Measurements from ENCODE around the gene STRA8.

The STRA8 gene, protein sequence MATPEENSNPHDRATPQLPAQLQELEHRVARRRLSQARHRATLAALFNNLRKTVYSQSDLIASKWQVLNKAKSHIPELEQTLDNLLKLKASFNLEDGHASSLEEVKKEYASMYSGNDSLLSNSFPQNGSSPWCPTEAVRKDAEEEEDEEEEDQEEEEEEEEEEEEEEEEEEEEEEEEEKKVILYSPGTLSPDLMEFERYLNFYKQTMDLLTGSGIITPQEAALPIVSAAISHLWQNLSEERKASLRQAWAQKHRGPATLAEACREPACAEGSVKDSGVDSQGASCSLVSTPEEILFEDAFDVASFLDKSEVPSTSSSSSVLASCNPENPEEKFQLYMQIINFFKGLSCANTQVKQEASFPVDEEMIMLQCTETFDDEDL

DNA sequence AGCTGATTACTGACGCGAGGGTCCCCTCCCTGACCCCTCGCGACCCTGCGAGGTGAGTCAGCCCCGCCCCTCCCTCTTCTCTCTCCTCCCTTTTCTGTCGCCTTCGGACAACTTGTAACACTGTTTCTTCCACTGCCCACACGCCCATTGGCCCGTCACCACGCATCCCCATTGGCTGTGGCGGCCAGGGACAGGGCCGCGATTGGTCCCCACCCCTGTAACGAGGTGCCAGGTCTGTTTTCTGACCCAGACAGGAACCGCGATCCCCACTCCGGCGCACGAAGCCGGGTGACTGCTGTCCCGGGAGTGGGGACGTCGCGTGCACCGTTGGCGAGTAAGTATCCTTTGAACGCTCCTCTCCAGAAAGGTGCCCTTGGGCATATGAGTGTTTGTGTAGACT is at the start of gene STRA8:
TSS of gene STRA8 (plus strand) at position 269 of the 400 bp plus-strand sequence. CDS start 6,687 bp downstream, outside the sequence.
- no peak for FAIRE-seq

GRCh38 chr7:135184254-135184841 is 49.3 kb upstream of the STRA8 start:
- FAIRE-seq: no peak

- no peak for FAIRE-seq
These were observed 48.0 kb upstream of the STRA8 start for GRCh38 chr7:135185471-135186260.

DNA sequence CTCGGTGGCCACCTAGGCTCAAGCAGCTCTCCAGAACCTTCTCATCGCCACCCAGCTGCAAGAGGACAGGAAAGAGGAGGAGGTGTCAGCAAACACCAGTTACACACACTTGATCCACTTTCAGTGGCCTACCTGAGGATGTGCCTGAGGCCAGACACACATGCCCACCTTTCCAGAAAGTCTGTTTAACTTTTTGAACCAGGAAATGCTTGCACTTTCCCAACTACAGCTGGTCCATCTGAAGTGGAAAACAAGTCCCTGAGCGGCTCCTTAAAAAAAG is 47.4 kb upstream of the STRA8 start:
- no peak for FAIRE-seq

DNA sequence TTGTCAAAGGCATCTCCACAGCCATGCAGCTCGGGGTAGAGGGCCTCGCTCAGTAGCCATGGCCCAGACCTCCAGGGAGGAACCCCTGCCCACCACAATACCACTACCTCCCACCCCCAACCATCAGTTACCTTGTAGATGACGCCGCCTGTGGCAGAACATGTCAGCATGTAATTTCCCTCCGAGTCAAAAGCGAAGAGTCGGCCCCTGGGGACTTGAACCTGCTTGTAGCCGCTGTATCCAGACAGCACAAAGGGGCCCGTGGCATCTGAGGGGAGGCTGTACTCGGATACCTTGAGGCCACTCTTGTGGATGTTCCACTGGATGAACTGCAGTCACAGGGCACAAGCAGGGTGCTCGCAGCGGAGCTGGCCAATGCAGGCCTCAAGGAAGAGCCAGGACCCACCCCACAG is 46.8 kb upstream of the STRA8 start:
- FAIRE-seq: no peak

DNA sequence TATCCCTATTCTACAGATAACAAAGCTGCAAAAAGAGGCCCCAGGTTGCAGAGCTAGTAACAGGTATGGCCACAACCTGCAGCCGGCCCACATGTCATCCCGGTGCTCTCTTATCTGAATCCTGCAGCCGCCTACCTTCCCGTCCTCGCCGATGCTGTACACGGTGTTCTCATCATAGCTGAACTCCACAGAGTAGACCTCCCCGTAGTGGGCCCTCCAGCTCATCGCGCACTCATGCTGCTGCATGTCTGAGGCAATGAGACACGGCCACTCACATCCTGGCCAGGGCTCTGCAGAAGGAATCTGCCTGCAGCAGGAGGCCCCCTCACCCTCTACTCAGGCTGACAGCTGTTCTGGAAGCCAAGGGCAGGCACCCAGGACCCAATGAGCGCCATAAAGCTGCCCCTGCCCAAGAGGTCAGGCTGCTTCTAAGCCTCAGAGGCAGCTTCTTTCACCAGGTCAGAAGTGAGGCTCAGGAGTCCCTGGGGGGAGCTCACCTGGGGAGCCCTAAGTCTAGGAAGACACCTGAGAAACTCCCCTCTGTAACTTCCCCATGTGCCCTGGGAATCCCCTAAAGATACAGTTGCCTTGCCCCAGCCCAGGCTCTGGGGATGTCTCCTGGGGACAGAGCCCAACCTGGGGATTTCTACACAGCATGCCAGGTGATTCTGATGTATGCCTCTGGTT is 45.2 kb upstream of the STRA8 start:
- no peak for FAIRE-seq

GRCh38 chr7:135189221-135189662 is 44.4 kb upstream of the STRA8 start:
- FAIRE-seq: no peak

DNA sequence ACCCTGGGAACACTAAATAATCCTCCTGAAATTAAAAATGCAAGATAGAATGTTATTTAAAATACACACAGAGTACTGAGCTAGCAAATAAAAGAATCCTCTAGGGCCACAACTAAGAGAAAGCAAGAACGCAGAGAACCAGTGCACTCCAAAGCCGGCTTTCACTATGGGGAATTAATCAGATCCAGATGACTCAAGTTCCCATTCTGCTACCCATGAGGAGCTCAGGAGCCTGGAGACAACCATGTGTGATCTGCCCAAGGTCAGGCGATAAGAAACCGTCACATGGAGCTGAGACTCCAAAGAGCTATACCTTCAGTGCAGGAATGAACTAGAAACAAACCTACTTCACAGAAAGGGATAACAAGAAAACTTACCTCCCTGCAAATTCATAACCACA is 43.7 kb upstream of the STRA8 start:
- FAIRE-seq: no peak

- no peak for FAIRE-seq
These were observed 42.9 kb upstream of the STRA8 start for GRCh38 chr7:135190703-135191102.

- no peak for FAIRE-seq
These were observed 40.6 kb upstream of the STRA8 start for GRCh38 chr7:135192914-135193536.

DNA sequence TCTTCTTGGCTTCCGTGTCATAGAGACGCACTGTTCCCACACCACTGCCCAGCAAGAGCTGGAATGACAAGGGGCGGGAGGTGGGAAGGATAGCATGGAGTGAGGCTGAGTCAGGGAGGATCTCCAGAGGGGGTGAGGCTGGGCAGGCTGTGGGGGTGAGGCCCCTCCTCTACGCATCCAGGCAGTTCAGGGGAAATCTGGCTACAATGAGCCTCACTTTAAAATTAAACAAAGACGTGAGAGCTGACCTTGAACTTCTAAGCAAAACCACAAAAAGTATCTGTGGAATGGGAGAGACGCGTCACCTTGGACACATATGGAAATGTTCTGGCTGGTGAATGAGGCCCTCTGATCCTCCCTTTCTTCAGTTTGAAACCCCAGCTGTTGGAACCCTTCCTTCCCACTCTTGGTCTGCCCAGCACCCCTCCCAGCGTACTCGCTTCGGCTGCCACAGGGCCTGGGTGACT is 40.0 kb upstream of the STRA8 start:
- no peak for FAIRE-seq

GRCh38 chr7:135194494-135195095 is 39.0 kb upstream of the STRA8 start:
- FAIRE-seq: no peak

- FAIRE-seq: no peak
These were observed 38.5 kb upstream of the STRA8 start for GRCh38 chr7:135195156-135195555.

- no peak for FAIRE-seq
These were observed 37.5 kb upstream of the STRA8 start for GRCh38 chr7:135195968-135196629.

- no peak for FAIRE-seq
These were observed 36.3 kb upstream of the STRA8 start for GRCh38 chr7:135197343-135197742.

DNA sequence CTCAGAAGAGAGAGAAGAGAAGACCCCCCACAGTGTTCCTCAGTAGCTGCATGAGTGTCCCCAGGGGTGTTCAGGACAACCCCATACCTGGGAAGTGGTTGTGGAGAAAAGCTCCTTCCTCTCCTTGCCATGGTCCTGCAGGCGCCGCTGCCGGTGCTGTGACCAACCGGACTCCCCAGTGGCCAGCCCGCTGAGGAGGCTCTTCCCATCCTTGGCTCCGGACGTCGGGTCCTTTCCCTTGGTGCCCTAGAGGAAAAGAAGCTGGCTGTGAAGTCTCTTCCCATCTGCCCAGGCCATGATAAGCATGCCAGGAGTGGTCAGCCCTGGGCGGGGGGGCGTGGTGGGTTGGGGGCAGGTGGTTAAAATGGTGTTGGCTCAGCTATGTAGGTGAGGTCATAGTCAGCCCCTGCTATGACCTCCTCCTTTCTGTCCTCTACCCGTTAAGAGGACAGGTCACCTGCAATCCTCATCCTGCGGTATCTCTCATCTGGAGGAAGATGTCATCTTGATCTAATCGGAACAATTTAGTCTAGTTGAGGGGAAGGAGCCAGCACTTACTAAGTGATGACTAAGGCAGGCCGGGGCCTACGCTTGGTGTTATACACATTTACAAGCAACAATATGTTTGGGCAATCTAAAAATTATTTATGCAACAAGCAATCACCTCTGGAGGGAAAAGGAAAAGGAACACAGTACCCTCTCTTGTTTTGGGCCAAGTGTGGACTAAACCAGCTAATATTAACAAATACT is 35.6 kb upstream of the STRA8 start:
- no peak for FAIRE-seq

DNA sequence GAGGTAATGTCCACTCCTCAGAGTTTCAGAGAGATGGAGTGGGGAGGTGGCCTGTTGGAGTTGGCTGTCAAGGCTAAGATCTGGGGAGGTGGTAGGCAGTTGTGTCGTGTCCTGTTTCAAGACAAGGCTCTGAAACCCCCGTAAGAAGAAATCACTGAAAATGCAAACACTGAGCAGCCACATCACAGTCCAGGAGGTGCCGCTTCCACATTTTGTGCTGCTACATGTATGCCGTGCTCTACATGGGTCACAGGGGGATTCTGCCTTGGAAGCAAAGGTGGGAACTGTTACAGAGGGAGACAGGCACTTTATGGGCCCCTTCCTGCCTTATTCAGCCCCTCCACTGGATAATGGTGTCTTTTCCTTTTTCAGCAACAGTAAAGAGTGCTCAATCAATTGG is 34.2 kb upstream of the STRA8 start:
- FAIRE-seq: no peak

GRCh38 chr7:135200821-135201331 is 32.8 kb upstream of the STRA8 start:
- no peak for FAIRE-seq

- FAIRE-seq: no peak
These were observed 32.3 kb upstream of the STRA8 start for GRCh38 chr7:135201350-135201749.

DNA sequence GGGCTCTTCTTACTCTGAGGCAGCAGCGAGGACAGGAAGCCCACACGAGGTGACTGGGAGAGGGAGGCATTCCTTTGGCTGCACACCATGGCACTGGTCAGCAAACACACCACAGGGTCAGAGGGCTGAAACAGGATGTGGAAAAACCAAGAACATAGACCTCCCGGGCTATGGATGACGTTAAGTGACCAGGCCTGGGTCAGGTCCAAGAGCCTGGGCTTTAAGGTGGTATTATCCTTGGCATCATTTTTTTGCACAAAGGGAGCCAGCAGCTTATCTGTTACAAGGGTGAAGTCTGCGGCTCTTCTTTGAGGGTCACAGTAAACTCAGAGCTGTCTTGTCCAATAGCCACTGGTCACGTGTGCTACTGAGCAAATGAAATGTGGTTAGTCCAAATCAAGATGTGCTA is 29.3 kb upstream of the STRA8 start:
- FAIRE-seq: no peak

- FAIRE-seq: no peak
These were observed 28.8 kb upstream of the STRA8 start for GRCh38 chr7:135204876-135205275.
